HL-60/S4 treated with phorbol 12-myristate 13-acetate at 8.2 ng/mL for 4 days and 3 days (cell line): ENCODE data around the gene DRC7.
"Not testable (repeated sequence)": the region's sequence is repeated elsewhere in the genome, so short reads cannot be mapped to it uniquely, and the experiment has no call there.

Experiments used
- in situ Hi-C: fragments of 300-500 bp; cut with MboI; formaldehyde crosslinking; loops from 2 replicates; pipeline ENCODE4 v1.15.0; 2022; ENCODE audit warnings: low sequenced_read_pairs

Gene DRC7

GRCh38 chr16:57711993-57712392 is 17.4 kb downstream of the DRC7 start:
- in situ Hi-C loops = no loop called here

DNA sequence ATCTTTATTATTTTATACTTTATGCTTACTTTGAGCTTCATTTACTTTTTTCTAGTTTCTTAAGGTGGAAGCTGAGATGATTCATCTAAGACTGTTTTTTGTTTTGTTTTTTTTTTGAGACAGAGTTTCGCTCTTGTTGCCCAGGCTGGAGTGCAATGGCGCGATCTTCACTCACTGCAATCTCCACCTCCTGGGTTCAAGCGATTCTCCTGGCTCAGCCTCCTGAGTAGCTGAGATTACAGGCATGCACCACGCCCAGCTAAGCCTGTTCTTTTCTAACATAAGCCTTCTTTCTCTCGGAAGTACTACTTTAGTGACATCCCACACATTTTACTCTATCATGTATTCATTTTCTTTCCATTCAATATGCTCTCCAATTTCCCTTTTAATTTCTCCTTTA is 18.0 kb downstream of the DRC7 start:
- in situ Hi-C loops = not testable (repeated sequence)

- in situ Hi-C loops = no loop called here
These were observed 19.0 kb downstream of the DRC7 start for GRCh38 chr16:57713596-57713995.

DNA sequence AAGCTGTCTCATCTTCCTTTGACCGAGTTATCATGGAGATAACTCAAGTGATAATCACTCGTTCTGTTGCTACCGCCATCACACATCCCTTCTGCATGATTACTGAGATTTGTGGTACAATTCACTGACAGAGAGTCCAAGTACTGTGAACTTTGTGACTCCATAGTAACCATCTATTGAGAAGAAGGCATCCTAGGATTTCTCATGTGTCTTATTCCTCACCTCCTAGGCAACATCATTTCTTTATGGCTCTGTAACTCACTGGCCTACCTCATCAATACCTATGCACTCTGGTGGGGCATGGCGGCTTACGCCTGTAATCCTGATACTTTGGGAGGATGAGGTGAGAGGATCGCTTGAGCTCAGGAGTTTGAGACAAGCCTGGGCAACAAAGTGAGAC is 19.4 kb downstream of the DRC7 start:
- in situ Hi-C loops = no loop called here

DNA sequence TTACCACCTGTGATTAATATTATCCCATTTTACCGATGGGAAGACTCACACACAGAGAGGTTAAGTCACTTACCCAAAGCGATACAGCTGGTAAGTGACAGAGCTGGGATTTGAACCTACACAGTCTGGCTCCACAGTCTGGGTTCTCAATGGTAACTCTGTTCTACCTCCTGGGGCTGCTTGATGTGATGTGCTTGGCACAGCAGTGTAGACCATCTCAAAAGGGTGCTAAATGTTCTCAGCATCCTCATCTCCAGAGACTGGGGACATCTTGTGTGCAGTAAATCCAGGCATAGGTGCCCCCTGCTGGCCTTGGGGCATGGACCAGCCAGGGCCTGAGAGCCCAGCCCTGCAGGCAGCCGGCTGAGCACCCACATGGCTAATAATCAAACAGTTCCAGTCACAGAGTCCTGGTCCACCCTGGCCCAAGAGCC is 25.6 kb downstream of the DRC7 start:
- in situ Hi-C loops = no loop called here

GRCh38 chr16:57721356-57722209 is 27.0 kb downstream of the DRC7 start:
- in situ Hi-C loops = no loop called here

DNA sequence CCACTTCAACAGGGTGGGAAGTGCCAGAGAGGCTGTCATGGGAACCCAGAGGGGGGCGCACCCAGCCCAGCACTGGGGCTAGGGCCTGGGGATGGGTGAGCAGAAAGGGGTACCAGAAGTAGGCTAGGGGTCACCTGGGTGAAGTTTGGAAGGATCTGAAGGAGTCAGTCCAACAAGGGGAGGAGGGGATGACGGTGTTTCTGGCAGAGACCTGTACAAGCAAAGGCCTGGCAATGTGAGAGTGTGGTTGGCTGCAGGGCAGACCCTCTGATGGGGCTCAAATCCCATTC is 27.5 kb downstream of the DRC7 start:
- in situ Hi-C loops = no loop called here

DNA sequence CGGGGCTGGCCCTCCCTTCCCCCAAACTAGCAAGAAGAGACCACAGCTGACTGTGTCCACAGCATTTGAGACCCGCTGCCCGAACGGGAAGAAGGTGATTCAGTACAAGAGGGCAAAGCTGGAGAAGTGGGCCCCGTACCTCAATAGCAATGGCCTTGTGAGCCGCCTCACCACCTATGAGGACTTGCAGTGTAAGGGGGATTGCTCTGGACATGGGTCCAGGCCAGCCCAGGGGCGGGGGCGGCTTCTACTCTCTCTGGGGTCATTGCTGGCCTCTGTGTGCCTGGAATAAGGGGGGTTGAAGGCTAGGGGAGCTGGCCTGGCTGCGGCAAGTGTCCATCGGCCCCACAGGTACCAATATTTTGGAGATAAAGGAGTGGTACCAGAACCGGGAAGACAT is 28.0 kb downstream of the DRC7 start:
- in situ Hi-C loops = no loop called here

DNA sequence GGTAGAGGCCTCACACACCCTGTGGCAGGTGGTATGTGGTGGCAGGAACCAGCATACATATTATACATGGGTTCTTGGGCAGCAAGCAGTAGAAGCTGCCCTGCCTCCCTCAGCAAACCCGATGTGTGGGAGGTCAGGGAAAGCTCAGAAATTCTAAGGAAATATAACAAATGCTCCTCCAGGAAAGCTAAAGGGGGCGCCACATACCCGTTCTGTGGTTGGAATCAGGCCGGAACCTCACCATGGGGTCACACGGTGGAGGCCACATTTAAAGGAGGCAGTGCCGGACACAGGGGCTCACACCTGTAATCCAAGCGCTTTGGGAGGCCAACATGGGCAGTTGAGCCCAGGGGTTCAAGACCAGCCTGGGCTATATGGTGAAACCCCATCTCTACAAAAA is 28.6 kb downstream of the DRC7 start:
- in situ Hi-C loops = no loop called here

GRCh38 chr16:57724531-57724930 is 29.9 kb downstream of the DRC7 start:
- in situ Hi-C loops = no loop called here

DNA sequence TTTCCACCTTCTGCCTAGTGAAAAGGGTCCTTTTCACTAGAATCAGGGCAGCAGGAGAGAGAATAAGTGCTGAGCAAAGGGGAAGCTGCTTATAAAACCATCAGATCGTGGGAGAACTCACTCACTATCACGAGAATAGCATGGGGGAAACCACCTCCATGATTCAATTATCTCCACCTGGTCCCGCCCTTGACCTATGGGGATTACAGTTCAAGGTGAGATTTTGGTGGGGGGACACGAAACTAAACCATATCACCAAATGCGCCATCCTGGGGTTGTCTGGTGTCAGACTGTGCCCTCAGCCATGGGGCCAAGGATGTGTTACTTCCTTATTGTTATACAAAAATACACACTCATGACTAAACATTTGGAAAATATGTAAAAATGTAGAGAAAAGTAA is 30.5 kb downstream of the DRC7 start:
- in situ Hi-C loops = no loop called here

- in situ Hi-C loops = no loop called here
These were observed 30.9 kb downstream of the DRC7 start for GRCh38 chr16:57725554-57725953.

DNA sequence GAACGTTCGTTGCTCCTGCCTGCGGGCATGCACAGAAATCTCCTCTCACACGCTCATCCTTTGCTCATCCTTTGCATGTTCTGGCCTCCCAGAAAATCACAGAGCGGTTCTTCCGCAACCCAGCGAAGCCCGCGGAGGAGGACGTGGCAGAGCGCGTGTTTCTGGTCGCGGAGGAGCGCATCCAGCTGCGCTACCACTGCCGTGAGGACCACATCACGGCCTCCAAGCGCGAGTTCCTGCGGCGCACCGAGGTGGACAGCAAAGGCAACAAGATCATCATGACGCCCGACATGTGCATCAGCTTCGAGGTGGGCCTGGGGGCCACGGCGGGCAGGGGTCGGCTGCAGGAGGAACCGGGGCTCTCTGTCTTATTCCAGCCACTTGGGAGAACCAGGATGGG is 31.4 kb downstream of the DRC7 start:
- in situ Hi-C loops = no loop called here

- in situ Hi-C loops = no loop called here
These were observed 31.9 kb downstream of the DRC7 start for GRCh38 chr16:57726433-57726947.

DNA sequence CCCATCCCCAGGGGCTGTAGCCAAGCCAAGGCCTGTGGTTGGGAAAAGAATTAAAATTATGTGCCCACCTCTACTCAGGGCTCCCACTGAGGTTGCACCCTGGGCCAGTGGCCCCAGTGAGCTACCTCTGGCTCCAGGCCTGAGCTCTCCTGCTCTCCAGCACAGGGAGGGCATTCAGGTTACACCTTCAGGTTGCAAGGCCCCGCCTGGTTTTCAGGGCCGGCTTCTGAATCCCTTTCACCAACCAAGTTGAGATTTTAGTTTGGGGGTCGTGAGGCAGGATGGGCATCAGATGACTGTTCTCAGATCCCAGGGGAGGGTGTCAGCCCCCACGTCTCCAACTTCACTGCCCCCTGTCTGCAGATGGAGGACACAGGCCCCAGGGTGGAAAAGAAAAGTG is 33.0 kb downstream of the DRC7 start:
- in situ Hi-C loops = no loop called here

DNA sequence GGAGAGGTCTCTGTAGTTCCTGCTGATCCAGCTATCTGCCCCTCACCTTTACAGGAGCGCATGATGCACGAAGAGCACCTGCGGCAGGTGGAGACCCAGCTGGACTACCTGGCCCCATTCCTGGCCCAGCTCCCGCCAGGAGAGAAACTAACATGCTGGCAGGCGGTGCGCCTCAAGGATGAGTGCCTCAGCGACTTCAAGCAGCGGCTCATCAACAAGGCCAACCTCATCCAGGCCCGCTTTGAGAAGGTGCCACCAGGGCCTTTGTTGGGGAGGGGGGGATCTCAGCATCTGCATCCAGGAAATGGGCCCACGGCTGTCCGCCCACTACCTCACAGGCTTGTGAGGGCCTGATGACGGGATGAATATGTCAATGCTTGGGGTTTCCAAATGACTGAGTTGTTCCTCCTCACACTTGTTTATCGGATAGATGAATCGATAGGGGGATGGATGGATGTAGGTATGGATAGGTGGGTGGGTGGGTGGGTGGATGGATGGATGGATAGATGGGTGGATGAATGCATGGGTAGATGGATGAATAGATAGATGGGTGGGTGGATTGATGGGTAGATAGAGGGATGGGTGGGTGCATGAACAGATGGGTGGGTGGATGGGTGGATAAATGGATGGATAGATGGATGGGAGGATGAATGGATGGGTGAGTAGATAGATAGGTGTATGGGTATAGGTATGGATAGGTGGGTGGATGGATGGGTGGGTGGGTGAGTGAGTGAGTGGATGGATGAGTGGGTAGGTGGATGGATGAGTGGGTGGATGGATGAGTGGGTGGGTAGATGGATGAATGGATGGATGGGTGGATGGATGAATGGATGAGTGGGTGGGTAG is 34.0 kb downstream of the DRC7 start:
- in situ Hi-C loops = no loop called here

GRCh38 chr16:57729182-57729484 is 34.5 kb downstream of the DRC7 start:
- in situ Hi-C loops = no loop called here

GRCh38 chr16:57729852-57730251 is 35.2 kb downstream of the DRC7 start:
- in situ Hi-C loops = not testable (repeated sequence)

- in situ Hi-C loops = no loop called here
These were observed 36.4 kb downstream of the DRC7 start for GRCh38 chr16:57730771-57731730.

DNA sequence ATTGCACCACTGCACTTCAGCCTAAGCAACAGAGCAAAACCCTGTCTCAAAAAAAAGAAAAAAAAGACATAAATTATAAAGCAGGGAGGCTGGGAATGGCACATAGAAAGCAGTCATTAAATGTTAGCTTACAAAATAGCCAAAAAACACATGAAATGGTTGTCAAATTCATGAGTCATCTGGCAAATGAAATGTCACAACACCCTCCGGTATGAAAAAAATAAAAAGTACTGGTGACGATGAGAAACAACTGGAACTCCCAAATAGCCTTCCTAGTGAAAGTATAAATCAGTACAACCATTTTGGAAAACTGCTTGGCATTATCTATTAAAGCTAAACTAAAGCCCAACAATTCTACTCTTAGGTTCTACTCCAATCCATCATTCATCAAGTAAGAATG is 37.4 kb downstream of the DRC7 start:
- in situ Hi-C loops = no loop called here

- in situ Hi-C loops = no loop called here
These were observed 38.1 kb downstream of the DRC7 start for GRCh38 chr16:57732714-57733113.
